Bronchial epithelial cell (primary cell): ENCODE data around the gene MEA1. TPM values are rescaled to one million over a fixed set of nuclear protein-coding genes. Genes with fewer than 3 reads are reported as not detected.

Source experiments
- DNase-seq: peaks from one replicate; pipeline ENCODE4 v3.0.0-alpha.2; 2010; ENCODE audit warnings: low read depth
- FAIRE-seq: peaks from 2 replicates; lab custom pipeline; 2011; peaks lifted over from hg19 to GRCh38; lab: Jason Lieb, UNC
- H3K27me3 ChIP-seq: 2 replicates; pipeline ENCODE4 v1.5.1; 2011; ENCODE audit warnings: low read length; ENCODE audit not compliant: control insufficient read depth, insufficient read depth
- H3K36me3 ChIP-seq: 2 replicates; pipeline ENCODE4 v1.5.1; 2011; ENCODE audit warnings: low read length; ENCODE audit not compliant: control insufficient read depth, insufficient read depth
- H3K4me3 ChIP-seq: 2 replicates; pipeline ENCODE4 v1.5.1; 2011; ENCODE audit warnings: mild to moderate bottlenecking, low read depth, low read length, control low read depth
- total RNA-seq: library from RNA; depleted of rRNA; stranded (reverse); fragments of >200 nt; gene quantifications from 2 replicates; pipeline ENCODE4 v1.2.1, GENCODE V29; 2014
- TF ChIP-seq, protein P1 (sequence below): IDR thresholded peaks from 2 replicates; pipeline ENCODE4 v1.5.1; 2011; ENCODE audit warnings: mild to moderate bottlenecking, moderate library complexity, low read length, control low read depth, inconsistent platforms; ENCODE audit not compliant: insufficient read depth, severe bottlenecking

MEA1 gene
- total RNA-seq, 1 donor from 2014 or later: 62.4 TPM

DNA sequence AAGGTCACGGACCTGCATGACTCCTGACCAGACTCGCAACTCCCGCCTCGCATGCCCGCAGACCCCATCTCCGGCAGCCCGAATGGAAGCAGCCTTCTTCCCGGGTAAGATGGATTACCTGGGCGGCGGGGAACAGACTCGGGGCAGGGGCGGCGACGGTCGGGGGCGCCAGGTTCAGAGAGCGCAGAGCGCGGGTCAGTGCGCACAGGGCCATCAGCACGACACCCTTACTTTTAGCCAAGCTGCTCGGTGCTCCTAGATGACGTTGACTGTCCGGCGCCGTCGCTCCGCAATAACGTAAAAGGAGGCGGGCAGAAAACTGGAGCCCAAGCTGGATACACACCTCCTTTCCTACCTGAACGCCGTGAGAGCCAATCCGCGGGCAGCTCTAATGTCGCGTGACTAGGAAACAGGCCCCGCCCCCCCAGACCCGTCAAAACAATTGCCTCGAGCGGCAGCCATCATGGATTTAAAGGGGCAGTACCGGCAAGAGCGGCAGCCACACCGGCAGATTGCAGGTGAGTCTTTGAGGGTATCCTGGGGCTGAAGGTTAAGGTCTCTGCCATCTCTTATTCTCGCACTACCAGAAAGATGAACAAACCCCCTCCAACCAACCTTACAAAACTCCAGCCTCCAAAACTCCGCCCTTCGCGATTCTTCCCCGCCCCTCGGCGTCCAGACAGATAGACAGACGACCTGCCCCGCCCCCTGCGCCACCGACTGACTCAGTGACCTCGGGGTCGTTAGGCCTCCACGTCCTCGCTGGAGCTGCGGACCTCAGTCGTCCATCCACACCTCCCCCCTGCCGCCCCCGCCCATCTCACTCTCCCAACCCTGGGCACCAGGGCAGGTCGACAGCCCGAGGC is 45.7 kb upstream of the MEA1 start, which contains the start of the genes KLC4 and MRPL2:
Gene KLC4, plus strand, starts transcription at position 464 of the 866 bp plus-strand sequence. CDS start 1,705 bp downstream, outside the sequence.
Gene MRPL2, minus strand, starts transcription at position 267 of the 866 bp plus-strand sequence. Its CDS starts 53 bp downstream, at position 214.
- FAIRE-seq (no peak), DNase-seq (peak; percentile 96)
- Histone ChIP-seq H3K4me3 (peak within 1 kb of the TSS; percentile 97), H3K27me3 (no peaks in the 10 kb centered on the region), H3K36me3 (peaks cover 8% of the 10 kb centered on the region)
- TF ChIP-seq, protein P1, sequence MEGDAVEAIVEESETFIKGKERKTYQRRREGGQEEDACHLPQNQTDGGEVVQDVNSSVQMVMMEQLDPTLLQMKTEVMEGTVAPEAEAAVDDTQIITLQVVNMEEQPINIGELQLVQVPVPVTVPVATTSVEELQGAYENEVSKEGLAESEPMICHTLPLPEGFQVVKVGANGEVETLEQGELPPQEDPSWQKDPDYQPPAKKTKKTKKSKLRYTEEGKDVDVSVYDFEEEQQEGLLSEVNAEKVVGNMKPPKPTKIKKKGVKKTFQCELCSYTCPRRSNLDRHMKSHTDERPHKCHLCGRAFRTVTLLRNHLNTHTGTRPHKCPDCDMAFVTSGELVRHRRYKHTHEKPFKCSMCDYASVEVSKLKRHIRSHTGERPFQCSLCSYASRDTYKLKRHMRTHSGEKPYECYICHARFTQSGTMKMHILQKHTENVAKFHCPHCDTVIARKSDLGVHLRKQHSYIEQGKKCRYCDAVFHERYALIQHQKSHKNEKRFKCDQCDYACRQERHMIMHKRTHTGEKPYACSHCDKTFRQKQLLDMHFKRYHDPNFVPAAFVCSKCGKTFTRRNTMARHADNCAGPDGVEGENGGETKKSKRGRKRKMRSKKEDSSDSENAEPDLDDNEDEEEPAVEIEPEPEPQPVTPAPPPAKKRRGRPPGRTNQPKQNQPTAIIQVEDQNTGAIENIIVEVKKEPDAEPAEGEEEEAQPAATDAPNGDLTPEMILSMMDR: no peak

DNA sequence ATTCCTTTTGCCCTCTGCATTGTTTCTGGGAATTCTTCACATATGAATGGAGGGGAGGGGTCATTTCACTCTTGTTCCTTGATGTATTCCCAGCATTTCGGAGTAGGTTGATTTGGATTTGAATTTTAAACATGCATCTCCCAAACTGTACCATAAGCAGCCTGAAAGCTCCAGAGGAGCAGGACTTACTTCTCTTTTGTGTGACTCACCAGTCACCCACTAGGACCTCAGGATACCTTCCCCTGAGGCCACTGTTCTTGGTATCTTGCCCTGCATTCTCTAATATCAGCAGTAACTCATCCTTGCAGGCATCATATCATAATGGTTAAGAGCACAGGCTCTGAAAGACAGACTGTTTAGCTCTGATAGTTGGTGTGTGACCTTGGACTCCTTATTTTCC is 44.8 kb upstream of the MEA1 start:
- Histone ChIP-seq H3K4me3 (peak overlapping the region; percentile 97), H3K36me3 (peaks cover 9% of the 10 kb centered on the region), H3K27me3 (no peaks in the 10 kb centered on the region)
- FAIRE-seq: no peak
- TF ChIP-seq, protein P1: no peak
- DNase-seq: no peak

DNA sequence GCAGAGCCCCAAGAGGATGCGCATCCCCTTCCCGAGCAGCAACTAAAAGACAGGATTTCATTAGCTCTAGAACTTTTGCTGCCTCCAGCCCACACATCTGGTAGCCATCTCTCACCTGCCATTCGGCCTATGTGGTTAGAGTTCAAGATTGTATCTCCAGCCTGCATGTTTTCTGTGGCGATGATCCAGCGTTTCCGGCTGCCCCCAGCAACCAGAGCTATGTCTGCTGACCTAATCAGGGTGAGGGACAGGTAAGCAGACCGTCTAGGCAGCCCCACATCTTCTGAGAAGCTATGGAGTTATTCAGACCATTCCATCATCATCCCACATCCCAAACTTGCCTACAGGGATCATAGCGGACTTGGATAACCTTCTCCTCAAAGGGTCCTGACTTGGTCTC is 42.2 kb upstream of the MEA1 start:
- FAIRE-seq: no peak
- no peak overlapping the region for H3K4me3 ChIP-seq
- TF ChIP-seq, protein P1: no peak
- peaks cover 12% of the 10 kb centered on the region for H3K36me3 ChIP-seq
- no peak for DNase-seq
- no peaks in the 10 kb centered on the region for H3K27me3 ChIP-seq

DNA sequence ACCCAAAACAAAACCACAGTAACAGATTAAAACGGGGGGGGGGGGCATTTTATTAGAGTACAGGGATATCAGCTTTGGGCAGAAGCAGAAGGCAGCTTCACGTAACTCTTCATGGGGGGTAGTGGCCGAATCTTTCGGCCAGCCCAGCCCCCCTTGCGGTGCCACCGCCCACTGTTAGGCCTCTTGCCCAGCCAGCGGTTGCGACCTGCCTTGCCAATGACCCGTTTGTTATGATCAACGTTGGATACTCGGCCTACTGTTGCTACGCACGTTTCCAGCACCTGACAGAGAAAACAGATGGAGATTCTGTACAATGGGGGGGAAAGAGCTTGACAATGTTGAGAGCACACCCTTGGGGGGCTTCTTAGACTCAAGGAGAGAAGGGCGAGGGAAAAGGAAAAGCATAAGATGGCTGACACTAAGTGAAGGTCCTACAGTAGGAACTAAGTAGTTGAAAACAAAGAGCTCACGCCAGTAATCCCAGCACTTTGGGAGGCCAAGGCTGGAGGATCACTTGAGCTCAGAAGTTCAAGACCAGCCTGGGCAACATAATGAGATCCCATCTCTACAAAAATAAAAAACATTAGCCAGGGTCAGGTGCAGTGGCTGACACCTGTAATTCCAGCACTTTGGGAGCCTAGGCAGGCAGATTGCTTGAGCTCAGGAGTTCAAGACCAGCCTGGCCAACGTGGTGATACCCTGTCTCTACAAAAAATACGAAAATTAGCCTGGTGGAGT is 40.6 kb upstream of the MEA1 start:
- Histone ChIP-seq H3K4me3 (no peak overlapping the region), H3K36me3 (peaks cover 23% of the 10 kb centered on the region), H3K27me3 (no peaks in the 10 kb centered on the region)
- TF ChIP-seq, protein P1: no peak
- no peak for DNase-seq
- FAIRE-seq: no peak

DNA sequence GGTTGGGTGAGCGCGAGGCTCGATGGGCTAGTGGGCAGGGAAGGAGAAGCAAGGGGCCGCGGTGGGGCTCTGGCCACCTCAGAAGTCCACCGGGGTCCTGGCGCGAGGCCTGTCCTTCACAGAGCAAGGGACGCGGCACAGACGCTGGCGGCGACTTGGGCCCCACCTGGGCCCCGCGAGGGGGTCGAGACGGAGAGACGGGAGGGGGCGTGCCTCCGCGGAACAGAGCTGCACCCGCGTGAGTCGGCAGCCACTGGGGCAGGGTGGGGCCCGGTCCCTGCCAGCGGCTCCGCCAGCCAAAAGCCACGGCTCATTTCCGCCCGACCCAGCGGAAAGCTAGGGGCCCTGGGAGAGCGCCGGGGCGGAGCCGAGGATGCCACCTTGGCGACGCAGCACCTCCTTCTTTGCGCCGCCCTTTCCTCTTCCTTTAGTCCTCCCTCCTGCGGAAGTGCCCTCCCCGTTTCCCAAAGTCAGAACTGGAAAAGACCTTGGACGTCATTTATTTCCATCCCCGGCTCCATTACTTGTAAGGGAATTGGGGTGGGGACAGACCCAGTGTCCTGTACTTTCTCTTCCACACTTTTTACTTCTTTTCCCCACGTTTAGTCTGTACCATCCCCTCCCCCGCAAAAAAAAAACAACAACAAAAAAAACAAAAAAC is 39.9 kb upstream of the MEA1 start, which contains the start of gene CUL7:
Gene CUL7, minus strand, starts transcription at position 307 of the 661 bp plus-strand sequence. CDS start 1,063 bp downstream, outside the sequence.
- no peak for FAIRE-seq
- Histone ChIP-seq H3K36me3 (peaks cover 23% of the 10 kb centered on the region), H3K4me3 (peak within 1 kb of the TSS; percentile 61), H3K27me3 (no peaks in the 10 kb centered on the region)
- DNase-seq: peak; percentile 88
- TF ChIP-seq, protein P1: no peak
